Dedifferentiated amniotic fluid mesenchymal stem cell (primary cell): ENCODE data around the gene APBB2.
"Not testable (repeated sequence)": the region's sequence is repeated elsewhere in the genome, so short reads cannot be mapped to it uniquely, and the experiment has no call there.

Source experiments
- DNase-seq: peaks from one replicate; pipeline ENCODE4 v3.0.0-alpha.2; 2016; ENCODE audit errors: extremely low spot score

The APBB2 gene

DNA sequence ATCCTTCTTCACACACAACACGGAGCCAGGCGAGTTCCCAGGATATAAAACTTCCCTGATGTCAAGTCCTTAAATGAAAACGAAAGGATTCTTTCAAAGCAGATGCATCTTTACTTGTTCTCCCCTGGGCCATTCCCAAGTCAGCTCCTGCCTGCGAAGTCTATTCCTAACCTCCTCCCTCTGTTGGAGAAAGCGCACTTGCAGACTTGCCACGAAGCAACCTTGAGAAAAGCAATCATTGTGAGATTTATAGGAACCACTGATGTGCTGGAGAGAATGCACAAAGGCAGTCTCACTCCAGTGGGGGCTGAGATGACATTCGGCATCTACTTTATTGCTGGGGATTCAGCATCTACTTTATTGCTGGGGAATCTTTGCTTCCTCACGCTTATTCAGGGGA, 308.9 kb downstream of the APBB2 start:
- DNase-seq: no peak

DNA sequence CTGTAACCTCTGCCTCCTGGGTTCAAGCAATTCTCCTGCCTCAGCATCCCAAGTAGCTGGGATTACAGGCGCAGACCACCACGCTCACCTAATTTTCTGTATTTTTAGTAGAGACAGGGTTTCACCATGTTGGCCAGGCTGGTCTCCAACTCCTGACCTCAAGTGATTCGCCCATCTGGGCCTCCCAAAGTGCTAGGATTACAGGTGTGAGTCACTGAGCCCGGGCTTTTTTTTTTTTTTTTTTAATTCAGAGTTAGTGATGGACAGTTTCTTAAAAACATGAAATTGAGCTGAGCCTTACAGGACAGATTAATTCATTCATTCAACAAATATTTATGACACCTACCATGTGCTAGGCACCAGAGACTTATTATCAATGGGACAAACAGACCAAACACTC, 313.8 kb downstream of the APBB2 start:
- not testable (repeated sequence) for DNase-seq

DNA sequence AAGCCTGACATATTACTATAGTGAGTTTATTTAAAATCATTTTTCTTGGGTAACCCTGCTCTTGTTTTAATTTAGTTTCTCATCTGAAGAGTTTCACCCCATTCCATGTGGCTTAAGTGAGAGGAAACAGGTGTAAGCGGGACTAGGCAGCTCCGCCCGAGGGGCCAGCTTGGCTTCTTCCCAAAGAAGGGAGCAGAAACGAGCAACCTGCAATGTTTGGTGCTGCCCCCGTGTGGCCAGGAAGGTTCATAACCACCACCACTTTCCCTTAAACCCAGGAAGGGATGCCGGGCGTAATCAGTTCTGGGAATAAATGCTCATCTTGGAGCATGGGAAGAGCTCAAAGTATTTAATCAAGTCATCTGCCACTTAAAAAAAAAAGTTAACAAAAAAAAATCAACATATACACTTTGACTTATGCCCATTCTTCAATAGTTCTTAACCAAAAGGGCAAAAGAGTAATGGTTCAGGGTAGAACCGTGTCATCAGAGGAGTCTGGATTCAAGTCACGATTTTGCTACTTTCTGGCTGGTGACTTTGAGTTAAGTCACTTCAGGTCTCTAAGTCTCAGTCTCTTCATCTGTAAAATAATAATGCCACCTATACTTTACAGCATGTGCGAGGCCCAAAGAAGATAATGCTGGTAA, 316.7 kb downstream of the APBB2 start:
- peak; percentile 38 for DNase-seq

DNA sequence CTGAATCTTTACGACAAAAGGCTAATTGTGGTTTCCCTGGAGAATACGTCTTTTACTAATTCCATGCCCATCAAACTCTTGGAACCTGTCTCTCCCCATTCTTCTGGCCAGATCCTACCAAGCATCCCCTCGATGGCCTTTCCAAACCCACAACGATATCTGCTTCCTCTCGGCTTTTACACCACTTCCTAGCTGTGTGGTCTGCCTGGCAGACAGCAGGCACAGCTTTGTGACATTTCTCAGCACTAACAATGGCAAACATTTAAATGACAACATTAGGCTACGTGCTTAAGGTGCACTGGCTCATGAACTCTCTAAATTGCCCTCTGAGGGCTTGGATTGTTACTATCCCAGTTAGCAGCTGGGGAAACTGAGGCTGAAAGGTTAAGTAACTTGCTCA, 323.6 kb downstream of the APBB2 start:
- DNase-seq: no peak

DNA sequence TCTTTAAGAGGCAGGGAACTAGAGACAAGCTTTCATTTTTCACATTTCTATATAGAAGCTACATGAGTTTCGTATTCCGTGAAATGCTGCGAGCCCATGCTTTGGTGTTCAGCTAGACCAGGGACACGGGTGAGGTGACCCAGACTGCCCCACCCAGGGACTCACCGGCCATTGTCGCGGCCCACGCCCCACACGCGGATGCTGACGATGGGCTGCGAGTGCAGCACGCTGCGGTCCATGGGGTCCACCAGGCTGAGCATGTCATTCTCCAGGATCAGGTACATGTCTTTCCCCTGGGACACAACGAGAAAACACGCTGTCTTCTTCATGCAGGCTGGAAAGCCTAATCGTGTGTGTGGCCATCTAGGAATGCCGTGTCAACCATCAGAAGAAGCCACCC, 324.1 kb downstream of the APBB2 start:
- DNase-seq: no peak

DNA sequence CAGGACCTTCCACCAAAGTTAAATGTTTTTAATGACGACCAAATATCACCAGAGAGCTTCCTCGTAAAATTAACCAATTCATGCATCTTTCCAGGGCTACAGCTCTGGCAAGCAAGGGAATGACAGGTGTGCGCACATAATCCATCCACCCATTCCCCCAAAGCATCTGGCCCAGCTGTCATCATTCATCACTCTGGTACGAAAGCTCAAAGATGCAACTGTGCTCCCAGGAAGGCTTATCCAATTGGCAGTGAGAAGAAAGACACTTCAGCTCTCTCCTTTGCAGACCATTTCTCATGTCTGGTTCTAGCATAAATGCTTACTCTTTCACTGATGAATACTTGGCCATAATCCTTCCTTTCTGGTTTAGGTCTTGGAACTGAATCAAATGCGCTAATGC, 325.4 kb downstream of the APBB2 start:
- no peak for DNase-seq

DNA sequence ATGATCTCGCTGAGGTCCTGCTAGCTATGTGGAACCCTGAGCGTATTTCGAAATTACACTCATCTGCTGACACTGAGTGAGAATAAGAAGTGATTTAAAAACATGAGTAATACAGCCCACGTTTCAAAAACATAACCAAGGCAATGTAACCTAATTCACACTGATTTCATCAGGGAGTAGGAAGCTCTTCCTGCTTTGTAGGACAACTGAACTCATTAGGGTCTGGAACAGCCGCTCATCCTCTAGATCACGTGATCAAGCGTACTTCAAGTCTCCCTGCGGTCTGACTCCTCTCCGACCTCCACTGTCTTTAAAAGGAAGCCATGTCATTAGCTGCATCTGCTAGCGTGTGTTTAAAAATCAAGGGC, 326.6 kb downstream of the APBB2 start:
- DNase-seq: peak; percentile 29

DNA sequence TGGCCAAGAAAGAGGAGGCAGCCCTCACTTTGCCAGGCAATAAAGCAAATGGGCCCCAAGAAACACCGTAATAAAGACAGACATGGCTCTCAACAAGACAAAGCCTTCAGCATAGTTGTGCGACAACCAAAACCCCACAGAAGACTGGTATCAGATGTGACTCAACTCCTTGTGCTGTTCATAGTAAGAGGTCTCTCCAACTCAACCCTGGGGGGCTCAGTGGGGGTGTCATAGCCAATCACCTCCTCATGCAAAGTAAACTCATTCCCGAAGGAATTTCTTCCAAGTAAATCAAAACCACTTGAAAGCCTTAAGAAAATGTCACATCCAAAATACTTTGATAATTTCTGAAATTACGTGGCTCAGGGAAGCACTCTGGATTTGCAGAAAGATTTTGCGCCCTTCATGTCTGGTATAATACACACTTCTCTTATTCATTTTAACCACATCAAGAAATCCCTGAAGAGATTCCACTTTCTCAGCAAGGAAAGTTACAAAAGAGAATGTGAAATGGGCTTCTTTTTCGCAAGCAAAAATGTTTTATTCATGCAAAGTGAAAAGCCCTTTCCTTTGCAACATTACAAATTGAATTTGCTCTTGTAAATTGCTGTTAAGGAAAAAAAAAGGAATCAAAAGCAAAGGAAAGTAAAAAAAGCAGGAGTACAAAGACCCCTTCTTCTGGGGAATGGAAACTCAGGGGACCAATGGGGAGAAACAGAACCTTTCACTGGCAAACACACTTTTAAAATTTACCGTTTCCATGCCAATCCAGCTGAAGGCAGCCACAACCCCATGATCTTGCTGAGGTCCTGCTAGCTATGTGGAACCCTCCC, 327.2 kb downstream of the APBB2 start:
- DNase-seq: no peak

DNA sequence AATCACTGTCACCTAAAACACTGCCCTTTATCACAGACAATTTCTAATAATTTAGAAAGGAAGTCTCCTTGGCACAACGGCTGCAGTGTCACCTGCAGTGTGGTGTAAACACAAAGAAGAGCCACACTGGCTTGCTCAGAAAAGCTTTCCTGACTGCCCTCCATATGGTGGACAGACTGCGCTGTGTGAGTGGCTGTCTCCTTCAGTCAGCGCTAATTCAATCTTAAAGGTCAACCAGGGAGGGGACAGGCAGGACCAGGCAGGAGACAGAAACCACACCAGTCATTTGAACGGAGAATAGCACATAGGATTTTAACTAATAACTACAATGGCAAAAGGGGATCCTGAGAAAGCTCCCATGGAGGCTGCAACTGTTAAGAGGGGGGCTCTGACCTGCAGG, 332.5 kb downstream of the APBB2 start:
- no peak for DNase-seq

DNA sequence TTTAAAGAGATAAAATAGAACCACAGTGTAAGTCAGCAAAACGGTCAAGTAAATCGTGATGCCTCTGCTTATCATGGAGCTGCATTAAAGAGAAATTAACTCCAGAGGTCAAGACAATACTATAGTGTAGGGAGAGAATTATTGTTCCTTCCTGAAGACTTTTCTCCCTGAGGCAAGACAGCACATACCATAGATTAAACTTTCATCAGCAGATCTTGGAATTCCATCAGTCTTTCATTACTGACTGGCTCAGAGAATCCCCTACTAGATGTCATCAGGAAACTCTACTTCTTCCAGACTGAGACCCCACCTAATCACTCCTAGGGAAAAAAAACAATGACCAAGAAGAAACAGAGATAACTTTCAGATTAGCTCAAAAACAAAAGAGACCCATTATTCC, 333.2 kb downstream of the APBB2 start:
- no peak for DNase-seq

DNA sequence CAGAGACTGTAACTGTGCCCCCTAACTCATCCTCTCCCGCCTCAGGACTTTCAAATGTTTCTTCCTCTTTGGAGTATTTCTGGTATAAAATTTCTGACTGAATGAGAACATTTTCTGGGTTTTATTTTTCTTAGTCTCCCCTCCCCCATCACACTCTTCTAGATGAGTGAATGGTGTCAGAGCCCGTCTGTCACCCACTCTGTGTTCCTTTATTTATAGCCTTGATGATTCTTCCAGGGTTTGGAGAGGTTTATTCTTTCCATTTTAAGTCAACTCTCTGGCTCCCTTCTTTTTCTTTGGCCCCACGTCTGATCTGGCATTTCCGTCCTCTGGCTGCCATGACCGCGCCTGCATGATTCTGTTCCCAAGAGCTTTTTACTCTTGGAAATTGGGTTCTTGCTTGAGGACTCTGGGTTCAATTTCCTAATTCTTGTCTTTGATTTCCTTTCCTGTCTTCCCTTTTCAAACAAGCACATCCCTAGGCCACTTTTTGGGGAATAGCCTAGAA, 335.7 kb downstream of the APBB2 start:
- DNase-seq: no peak

DNA sequence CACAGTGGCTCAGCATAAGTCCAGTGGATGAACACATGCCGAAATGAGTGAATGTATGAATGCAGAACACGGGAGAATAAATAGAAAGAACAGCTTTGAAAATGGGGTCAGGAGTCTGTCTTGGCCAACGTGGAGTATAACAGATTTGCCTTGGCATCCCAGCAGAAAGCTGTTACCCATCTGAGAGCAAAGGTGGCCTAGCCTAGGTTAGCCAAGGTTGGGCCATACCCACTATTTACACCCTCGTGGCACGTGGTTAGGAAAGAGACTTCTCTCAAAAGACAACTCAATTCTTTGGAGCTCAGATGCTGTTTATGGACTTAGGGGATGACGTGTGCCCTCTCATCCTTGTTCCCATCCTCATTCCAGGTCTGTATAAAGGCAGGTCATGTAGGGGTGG, 337.3 kb downstream of the APBB2 start:
- DNase-seq: no peak

DNA sequence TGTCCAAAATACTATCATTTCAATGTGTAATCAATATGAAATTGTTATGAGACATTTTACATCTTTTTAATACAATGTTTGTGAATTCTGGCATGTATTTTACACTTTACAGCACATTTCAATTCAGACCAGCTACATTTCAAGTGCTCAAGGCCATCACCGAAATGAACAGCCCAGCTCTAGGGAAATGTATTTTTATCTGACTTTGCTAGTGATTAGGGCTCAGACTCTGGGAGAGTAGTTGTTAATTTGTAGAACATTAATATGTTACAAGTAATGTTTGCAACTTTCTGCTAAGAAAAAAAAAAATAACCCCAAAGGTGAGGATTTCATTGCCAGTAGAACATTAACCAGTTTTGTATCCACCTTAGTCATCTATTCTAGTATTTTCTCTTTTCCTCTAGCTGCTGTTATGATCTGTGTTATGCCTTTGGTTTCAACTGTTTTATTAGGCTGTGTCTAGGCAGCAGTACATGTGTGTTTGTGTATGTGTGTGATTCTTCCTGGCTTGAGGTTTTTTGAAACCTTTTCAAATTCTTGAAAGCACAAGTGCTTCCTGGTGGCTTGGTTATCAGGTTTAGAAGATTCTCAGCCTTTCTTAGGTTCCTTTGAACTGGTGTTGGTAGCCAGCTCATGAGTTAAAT, 338.7 kb downstream of the APBB2 start:
- DNase-seq: no peak

DNA sequence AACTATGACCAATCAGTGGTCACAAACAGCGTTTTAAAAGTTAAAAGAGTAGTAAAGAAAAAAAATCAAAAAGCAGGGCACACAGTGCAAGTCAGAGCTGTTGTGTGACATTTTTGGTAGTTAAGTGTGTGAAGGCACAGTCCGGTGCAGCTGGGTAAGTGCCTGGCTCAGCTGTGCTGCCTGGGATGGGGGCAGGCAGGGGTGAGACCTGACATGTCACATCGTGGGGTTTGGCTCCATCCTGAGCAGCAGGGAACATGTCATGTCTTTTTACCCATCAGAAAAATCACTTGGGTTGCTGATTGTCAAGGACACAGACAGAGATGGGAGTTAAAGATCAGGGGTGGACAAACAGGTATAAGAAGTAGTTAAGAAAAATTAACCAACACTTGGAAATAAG, 339.4 kb downstream of the APBB2 start:
- no peak for DNase-seq

DNA sequence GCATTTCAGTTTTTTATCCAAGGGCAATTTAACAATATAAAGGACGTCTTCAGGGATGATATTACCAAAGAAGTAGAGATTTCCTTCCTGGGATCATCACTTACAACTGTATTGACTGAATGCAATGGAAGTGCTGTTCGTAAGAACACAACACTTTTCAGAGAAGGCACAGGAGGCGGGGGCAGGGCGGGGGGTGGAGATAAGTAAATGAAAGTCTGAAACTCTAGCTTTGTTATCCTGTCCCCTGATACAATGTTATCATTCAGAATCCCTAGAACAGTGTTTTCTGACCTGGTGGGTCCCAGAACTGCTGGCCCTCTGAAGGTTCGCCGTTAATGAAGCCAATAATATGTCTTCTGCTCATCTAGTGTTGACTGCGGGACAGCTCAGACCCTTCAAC, 340.0 kb downstream of the APBB2 start:
- DNase-seq: no peak

DNA sequence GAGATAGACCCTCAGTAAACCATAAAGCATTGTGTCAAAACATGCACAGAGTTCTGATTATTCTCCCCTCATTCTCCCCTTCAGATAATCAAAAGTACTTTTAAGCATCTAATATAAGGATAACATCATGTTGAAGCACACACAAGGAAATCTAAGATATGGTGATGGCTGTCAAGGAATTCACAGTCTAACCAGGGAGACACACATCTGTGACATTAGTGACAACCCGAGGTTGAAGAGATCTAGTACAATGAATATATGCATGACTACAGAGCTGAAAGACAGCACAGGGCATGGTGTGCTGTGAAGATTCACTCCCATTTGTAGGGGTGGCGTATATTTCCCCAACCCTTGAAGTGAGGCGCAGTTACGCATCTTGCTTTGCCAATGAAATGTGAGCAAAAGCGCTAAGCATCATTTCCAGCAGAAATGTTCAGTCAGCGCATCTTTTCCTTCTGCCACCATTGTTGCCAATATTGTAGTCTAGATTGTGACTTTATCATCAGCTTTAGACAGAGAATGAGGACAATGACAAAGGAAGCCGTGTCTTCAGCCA, 342.6 kb downstream of the APBB2 start:
- DNase-seq: no peak

DNA sequence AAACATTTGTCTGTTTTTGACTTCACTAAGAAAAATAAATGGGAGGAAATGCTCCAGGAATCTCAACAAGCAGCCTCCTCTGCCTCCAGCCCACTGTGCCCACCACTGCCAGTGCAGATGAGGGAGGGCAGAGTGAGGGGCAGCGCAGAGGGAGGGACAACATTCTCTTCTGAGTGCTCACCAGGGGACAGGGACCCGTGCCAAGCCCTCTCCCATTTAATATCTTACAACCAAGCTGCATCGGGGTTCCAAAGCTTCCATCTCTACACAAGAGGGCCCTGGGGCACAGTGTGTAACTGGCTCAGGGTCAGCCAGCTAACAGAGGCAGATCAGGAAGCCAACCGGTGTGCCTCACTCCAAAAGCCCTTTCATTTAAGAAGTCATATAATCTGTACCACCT, 344.2 kb downstream of the APBB2 start:
- DNase-seq: no peak

DNA sequence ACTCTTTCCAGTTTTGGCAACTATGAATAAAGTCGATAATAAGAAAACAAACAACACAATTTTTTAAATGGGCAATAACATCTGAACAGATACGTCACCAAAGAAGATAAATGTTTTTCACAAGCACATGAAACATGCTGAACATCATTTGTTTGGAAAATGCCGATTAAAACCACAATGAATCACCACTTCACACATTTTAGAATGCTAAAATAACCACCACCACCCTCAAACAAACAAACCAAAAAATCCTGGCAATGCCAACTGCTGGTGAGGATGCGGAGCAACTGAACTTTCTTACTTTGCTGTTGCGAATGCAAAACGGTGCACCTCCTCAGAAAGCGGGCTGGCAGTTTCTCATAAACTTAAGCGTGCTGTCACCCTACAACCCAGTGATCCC, 348.6 kb downstream of the APBB2 start:
- no peak for DNase-seq

DNA sequence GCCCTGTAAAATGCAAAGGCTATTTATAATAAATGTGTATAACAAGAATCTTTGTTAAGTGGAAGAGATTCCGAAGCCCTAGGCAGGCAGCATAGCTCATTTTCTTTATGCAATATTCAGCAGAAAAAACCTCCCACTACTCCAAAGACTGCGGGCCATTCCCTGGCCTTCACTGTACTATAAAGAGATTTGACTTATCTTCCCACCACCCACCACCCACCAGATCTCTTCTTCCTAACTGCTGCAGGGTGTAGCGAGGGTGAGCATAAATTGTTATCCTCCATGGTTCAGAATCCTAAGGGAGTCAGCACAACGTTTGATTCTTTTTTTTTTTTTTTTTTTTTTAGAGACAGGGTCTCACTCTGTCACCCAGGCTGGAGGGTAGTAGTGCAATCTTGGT, 349.8 kb downstream of the APBB2 start:
- DNase-seq: no peak

DNA sequence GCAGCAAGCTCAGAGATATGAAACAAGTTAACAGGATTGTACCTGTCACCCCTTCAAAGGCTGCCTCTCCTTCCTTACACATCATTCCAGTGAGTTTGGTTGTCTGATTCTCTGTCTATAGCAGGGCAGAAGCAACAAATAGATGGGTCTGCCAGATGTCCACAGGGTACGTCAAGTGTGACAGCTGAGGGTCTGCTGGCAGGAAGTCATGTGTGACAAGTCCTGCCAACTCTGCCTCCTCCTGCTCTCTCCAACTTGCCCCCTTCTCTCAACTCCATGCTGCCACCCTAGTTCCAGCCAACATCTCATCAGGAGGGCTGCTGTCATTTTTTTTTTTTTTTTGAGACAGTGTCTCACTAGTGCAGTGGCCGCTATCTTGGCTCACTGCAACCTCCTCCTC, 355.4 kb downstream of the APBB2 start:
- DNase-seq: no peak

DNA sequence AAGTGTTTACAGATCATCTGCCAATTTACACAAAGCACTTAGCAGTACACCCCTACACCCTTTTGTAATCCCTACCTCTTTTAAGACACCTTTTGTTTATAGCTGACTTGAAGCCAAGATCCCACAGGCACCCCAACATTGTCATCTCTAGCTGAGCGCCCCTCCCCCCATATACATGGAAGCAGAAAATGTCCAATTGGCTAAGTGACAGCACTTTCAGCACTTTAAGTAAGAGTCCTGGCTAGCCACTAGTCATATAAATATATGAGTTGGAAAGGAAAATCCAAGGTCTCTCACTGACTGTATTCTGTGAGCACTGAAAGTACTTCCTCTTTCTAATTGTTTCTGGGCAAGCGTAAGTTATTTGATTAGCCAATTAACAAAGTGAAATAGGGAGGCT, 356.4 kb downstream of the APBB2 start:
- no peak for DNase-seq

DNA sequence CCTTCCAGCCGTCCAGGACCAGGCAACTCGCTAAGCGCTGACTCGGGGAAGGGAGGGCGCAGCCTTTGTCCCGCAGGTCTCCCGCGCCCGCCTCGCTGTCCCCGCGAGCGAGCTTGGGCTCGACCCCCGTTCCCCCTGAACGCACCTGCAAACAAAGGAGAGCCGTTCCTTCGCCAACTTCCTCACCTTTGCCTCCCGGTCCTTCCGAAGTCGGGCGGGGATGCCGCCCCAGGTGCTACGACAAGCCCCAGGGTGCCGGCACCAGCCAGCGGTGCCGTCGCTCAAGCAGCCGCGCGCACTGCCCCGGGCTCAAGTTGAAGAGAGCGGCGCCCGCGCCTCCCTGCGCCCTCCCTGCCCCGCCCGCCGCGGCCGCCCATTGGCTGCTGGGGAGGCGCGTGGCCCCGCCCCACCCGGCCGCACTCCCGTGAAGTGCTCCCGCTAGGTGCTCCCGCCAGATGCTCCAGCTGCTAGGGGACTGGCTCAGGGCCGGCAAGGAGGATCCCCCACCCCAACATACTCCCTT, 357.4 kb downstream of the APBB2 start:
- no peak for DNase-seq
